ENCODE data around the gene TEPSIN. TPM values are rescaled to one million over a fixed set of nuclear protein-coding genes. Genes with fewer than 3 reads are reported as not detected.
A peak's percentile ranks its signal among the peaks of the same experiment; 100 is the strongest.

Gene TEPSIN
- total and polyA plus RNA-seq, 2 of the 13 experiments (the other 11 are each of a cell fraction or from before 2014, with no cell fraction given) = 16.1 to 18.8 TPM

DNA sequence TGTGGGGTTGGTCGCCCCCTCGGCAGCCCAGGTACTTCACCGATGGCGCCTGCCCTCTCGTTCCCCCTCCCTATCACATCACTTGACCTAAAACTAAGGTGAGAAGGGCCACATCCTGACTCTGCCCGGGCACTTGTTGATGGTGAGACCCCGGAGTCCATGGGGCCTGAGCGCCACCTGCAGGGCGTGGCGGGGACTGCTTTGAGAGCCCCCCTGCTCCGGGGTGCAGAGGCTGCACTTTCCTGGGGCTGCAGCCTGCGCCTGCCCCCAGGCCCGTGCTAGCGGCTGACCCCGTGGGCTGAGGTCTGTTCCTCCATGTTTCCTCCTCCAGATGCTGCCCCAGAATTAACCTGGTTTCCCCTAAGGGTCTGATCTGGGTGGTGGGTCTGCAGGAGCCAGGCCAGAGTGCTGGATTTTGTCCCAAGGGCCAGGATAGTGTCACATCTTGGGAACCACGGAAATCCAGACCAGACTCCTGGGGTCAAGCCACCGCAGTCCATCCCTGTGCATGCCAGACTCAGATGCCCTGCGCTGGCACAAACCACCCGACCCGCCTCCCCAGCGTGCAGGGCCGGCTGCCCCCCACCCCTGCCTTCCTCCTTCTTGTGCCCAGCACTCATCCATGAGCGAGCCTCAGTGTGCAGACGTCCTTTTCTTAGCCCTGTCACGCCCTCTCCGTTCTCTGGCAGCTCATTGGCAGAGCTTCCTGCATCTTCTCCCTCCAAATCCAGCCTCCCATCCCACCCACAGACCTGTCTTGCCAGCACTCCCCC, 3.0 kb upstream of the TEPSIN start (continued):
- TF ChIP-seq ZNF550 (CRISPR knock-in tag; IDR thresholded peaks at IDR 0.05; ENCODE audit: borderline replicate concordance) (no peak), SMARCE1 (IDR thresholded peaks at IDR 0.05; ENCODE audit: borderline replicate concordance) (no peak), FOXP1 (IDR thresholded peaks at IDR 0.05) (no peak), FOXP1 (CRISPR knock-in tag; IDR thresholded peaks at IDR 0.05) (no peak), PRDM4 (CRISPR knock-in tag; IDR thresholded peaks at IDR 0.05; ENCODE audit: borderline replicate concordance) (no peak), ZNF121 (CRISPR knock-in tag; IDR thresholded peaks at IDR 0.05) (no peak), KDM1A (CRISPR knock-in tag; IDR thresholded peaks at IDR 0.05) (no peak), ZNF839 (CRISPR knock-in tag; IDR thresholded peaks at IDR 0.05; ENCODE audit: borderline replicate concordance) (no peak), SAP130 (CRISPR knock-in tag; IDR thresholded peaks at IDR 0.05; ENCODE audit: low read depth) (peak; percentile 52), DDIT3 (CRISPR knock-in tag; IDR thresholded peaks at IDR 0.05) (no peak), NFE2L2 (IDR thresholded peaks at IDR 0.05; ENCODE audit: low read length) (no peak), ZNF3 (CRISPR knock-in tag; IDR thresholded peaks at IDR 0.05) (no peak), HDAC2 (CRISPR knock-in tag; IDR thresholded peaks at IDR 0.05) (no peak), RFX3 (CRISPR knock-in tag; IDR thresholded peaks at IDR 0.05) (no peak), SIX1 (CRISPR knock-in tag; IDR thresholded peaks at IDR 0.05; ENCODE audit: borderline replicate concordance) (no peak), ZNF761 (CRISPR knock-in tag; conservative IDR thresholded peaks at IDR 0.05) (no peak), MBNL3 (CRISPR knock-in tag; conservative IDR thresholded peaks at IDR 0.05) (no peak), ZBTB1 (CRISPR knock-in tag; IDR thresholded peaks at IDR 0.05; ENCODE audit: borderline replicate concordance) (no peak)
- TF ChIP-seq, protein P1, sequence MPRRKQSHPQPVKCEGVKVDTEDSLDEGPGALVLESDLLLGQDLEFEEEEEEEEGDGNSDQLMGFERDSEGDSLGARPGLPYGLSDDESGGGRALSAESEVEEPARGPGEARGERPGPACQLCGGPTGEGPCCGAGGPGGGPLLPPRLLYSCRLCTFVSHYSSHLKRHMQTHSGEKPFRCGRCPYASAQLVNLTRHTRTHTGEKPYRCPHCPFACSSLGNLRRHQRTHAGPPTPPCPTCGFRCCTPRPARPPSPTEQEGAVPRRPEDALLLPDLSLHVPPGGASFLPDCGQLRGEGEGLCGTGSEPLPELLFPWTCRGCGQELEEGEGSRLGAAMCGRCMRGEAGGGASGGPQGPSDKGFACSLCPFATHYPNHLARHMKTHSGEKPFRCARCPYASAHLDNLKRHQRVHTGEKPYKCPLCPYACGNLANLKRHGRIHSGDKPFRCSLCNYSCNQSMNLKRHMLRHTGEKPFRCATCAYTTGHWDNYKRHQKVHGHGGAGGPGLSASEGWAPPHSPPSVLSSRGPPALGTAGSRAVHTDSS (CRISPR knock-in tag; conservative IDR thresholded peaks at IDR 0.05) = no peak
- TF ChIP-seq, protein P2, sequence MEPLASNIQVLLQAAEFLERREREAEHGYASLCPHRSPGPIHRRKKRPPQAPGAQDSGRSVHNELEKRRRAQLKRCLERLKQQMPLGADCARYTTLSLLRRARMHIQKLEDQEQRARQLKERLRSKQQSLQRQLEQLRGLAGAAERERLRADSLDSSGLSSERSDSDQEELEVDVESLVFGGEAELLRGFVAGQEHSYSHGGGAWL (CRISPR knock-in tag; IDR thresholded peaks at IDR 0.05) = 0 out of 2 replicates have a peak, but pooled peaks have one; percentile 6
- TF ChIP-seq, protein P3, sequence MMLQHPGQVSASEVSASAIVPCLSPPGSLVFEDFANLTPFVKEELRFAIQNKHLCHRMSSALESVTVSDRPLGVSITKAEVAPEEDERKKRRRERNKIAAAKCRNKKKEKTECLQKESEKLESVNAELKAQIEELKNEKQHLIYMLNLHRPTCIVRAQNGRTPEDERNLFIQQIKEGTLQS (CRISPR knock-in tag; IDR thresholded peaks at IDR 0.05) = 0 out of 2 replicates have a peak, but pooled peaks have one; percentile 7
- TF ChIP-seq, protein P4, sequence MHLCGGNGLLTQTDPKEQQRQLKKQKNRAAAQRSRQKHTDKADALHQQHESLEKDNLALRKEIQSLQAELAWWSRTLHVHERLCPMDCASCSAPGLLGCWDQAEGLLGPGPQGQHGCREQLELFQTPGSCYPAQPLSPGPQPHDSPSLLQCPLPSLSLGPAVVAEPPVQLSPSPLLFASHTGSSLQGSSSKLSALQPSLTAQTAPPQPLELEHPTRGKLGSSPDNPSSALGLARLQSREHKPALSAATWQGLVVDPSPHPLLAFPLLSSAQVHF (CRISPR knock-in tag; IDR thresholded peaks at IDR 0.05) = no peak
